GM12801 (cell line): Measurements from ENCODE around the gene INHA.

ENCODE experiments used
- CTCF ChIP-seq: IDR thresholded peaks from one replicate; pipeline ENCODE4 v1.5.1; 2011; ENCODE audit warnings: control low read depth; ENCODE audit not compliant: insufficient read length; ENCODE audit errors: extremely low read depth

The INHA gene

DNA sequence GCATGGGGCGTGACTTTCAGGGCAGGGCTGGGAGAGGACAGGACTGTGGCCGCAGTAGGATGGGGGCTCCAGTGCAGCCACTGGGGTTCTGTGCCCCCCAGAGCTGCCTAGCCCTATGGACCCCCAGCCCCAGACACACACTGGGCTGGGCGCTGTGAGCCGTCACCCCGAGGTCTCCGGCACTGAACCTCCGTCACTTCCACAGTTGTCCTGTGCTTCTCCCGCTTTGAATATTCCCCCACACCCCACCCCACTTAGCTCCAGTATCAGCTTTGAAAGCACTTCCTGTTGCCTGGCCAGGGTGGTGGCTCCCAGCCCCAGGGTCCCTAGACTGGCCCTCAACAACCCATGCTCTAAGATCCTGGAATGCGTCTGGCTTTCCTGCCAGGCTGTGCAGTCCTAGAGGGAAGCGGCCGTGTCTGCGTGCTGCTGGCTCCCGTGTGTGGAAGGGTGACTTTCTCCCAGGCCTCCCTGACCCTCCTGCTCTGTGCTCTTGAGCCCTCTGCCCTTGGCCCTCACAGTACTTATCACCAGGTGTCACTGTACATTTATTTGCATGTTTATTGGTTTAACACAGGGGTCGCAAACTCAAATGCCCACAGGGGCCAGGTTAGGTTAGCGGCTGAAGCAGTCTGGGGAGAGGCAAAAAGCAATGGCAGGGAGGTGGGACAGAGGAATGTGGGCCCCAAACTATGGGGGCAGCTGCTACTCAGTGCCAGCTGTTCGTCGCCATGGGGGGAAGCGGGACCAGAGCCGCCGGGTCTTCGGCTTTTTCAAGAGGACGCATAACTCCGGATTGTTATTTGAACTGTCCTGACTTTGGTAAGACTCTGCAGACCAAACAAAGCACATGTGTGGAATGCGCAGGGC is 10.7 kb upstream of the INHA start:
- TF ChIP-seq CTCF, result no peak

DNA sequence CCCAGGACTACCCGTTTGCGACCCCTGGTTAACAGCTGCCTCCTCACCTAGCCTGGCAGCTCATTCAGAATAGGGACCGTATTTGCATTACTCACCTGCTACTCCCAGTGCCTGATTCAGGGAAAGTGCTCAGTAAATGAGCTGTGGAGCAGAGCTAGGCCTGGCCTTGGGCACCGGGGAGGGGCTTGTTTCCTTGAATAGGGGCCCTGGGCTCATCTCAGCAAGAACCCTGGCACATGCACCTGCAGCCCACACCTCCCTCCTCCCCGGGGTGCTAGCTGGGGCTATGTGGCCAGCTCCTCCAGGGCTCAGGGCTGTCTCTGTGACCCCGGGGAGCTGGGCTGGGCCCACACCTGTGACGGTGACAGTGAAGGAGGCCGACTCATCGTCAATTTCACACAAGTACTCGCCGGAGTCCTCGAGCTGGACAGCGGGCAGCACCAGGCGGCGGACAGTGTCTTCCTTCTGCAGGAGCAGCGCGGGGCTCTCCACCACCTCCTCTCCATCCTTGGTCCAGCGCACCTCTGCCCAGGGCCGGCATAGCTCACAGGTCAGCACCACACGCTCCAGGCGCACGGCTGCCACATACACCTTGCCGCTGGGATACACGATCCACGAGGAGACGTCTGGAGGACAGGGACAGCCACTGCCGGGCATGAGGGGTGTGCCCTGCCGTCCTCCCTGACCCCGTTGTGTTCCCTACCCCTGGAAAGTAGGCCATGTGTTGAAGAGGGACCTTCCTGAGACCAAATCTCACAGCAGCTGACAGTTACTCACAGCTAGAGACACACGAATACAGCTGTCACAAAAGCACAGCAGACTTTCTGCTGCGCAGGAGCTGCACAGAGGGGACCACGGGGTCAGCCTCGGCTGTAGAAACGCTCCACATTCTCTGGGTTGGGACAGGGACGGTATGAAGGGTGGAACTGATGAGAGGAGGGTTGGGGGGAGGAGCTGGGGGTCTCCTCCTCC is 9.8 kb upstream of the INHA start:
- no peak for TF ChIP-seq CTCF

DNA sequence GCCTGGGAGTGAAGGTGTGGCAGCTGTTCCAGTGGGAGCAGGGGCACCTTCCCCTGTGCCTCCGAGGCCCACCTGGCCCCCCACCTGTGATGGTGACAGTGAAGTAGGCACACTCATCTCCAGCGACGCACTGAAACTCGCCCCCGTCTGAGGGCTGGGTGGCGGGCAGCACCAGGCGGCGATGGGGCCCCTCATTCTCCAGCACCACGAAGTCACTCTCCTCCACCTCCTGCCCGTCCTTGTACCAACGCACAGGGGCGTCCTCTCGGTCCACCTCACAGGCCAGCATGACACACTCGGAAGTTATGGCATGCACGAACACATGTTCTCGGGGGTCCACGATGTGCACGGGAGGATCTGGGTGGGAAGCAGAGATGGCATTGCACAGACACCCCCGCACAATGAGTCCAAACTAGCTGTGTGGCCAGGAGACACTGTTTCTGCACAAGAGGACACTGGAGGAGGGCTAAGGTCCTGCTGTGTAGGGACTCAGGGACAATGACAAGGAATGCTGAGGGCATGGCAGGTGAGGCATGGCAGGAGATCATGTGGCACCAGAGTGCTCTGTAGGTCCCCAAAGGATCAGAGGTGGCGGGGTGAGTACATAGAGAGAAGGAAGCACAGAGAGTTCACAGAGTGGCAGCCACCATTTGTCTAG is 8.7 kb upstream of the INHA start:
- no peak for TF ChIP-seq CTCF

- TF ChIP-seq CTCF, result no peak
Observed at GRCh38 chr2:219565130-219566080, 6.7 kb upstream of the INHA start.

- no peak for TF ChIP-seq CTCF
Observed at GRCh38 chr2:219566640-219567039, 5.5 kb upstream of the INHA start.

DNA sequence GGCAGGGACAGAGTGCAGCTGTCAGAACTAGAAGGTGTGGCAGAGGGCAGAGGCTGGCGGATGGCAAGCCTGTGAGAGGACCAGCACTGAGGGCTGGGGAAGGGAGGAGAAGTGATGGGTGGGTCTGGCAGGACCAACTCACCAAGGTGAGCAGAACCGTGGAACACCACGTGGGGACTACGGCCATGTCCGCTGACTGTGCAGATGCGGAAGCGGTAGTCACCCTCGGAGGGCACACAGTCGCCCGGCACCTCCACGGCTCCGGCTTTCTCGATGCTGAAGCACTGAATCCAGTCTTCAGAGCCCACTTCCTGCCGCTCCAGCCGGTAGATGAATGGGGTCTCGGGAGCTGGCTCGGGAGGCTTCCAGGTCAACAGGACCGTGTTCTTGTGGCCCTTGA is 5.0 kb upstream of the INHA start:
- TF ChIP-seq CTCF, result no peak
